Thyroid gland (tissue), 4 donors: Measurements from ENCODE around the gene ANAPC13.

Experiments
- CTCF ChIP-seq, 6 experiments: fragments of 200-600 bp in 3 of 6; fragments of 450-650 bp in 3 of 6; sonication (generic) in 3 of 6; IDR thresholded peaks; one replicate each; pipeline ENCODE4 v1.5.1; 2016 to 2019; ENCODE audit warnings: antibody characterized with exemption in 6 of 6, mild to moderate bottlenecking in 2 of 6, inconsistent platforms in 1 of 6, moderate library complexity in 1 of 6
- POLR2A ChIP-seq, 2 donors: fragments of 450-650 bp; IDR thresholded peaks; one replicate each; pipeline ENCODE4 v1.6.1; 2017; ENCODE audit warnings: antibody characterized with exemption in 2 of 2, mild to moderate bottlenecking in 2 of 2, moderate library complexity in 1 of 2

GRCh38 chr3:134449277-134449676 is 36.5 kb downstream of the ANAPC13 start:
- TF ChIP-seq CTCF (IDR thresholded peaks at IDR 0.05): peak in 5 of 6 experiments; percentile 33 to 65 (median 51)
- TF ChIP-seq POLR2A (IDR thresholded peaks at IDR 0.05): no peak
